Measurements from ENCODE around the gene ZDHHC4. TPM values are rescaled to one million over a fixed set of nuclear protein-coding genes. Genes with fewer than 3 reads are reported as not detected.

Gene ZDHHC4
- total and polyA plus RNA-seq, 2 of the 8 experiments (the other 6 are each of a cell fraction or from before 2014, with no cell fraction given), result 50.2 to 171 TPM

DNA sequence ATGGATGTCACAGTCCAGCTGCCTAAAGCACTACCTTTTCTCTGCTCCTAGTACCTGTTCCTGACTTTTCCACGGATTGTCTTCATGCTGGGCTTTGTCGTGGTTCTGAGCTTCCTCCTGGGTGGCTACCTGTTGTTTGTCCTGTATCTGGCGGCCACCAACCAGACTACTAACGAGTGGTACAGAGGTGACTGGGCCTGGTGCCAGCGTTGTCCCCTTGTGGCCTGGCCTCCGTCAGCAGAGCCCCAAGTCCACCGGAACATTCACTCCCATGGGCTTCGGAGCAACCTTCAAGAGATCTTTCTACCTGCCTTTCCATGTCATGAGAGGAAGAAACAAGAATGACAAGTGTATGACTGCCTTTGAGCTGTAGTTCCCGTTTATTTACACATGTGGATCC lies 11.3 kb downstream of the ZDHHC4 start:
- Histone ChIP-seq H3K79me2 (ENCODE audit: control insufficient read depth in 1 of 2, insufficient read depth in 2 of 2, low read length in 2 of 2) (no peaks in the 10 kb centered on the region), H3K14ac (ENCODE audit: insufficient read length) (no peak overlapping the region), H4K91ac (replicated peaks; ENCODE audit: insufficient read length, low read length) (no peak overlapping the region), H3K4me3 (ENCODE audit: extremely low read depth in 1 of 4, insufficient read depth in 2 of 4, low read depth in 3 of 4, low read length in 4 of 4) (no peak overlapping the region), H4K8ac (ENCODE audit: extremely low read depth, insufficient read depth, low read length) (no peak overlapping the region), H3K79me1 (ENCODE audit: low read depth, low read length) (no peaks in the 10 kb centered on the region; the same call in 1 of the 2 replicates), H3K36me3 (ENCODE audit: control insufficient read depth in 2 of 4, insufficient read depth in 4 of 4, low read length in 3 of 4) (peaks cover 5 to 38% (median 14%) of the 10 kb centered on the region in 4 experiments; a peak in 7 of 8 replicates), H2AK5ac (ENCODE audit: low read depth, low read length) (no peak overlapping the region), H3K23me2 (ENCODE audit: low read depth, low read length) (no peaks in the 10 kb centered on the region; the same call in 1 of the 2 replicates), H3K4me2 (ENCODE audit: insufficient read depth in 1 of 2, low read depth in 2 of 2, low read length in 2 of 2) (no peak overlapping the region), H3K9me3 (ENCODE audit: insufficient read depth in 2 of 2, low read depth in 1 of 2, low read length in 1 of 2) (no peaks in the 10 kb centered on the region), H3K27me3 (replicated peaks in 1 of 4; ENCODE audit: control insufficient read depth in 3 of 4, extremely low read depth in 1 of 4, insufficient read depth in 3 of 4, low read length in 3 of 4) (no peaks in the 10 kb centered on the region), H3K9ac (replicated peaks in 1 of 4; ENCODE audit: extremely low read depth in 1 of 4, low read depth in 3 of 4, low read length in 3 of 4) (no peak overlapping the region), H3K18ac (ENCODE audit: extremely low read depth, low read length) (no peak overlapping the region), H2BK5ac (ENCODE audit: low read depth, low read length) (no peak overlapping the region), H3K4me1 (replicated peaks in 1 of 4; ENCODE audit: control insufficient read depth in 3 of 4, insufficient read depth in 4 of 4, low read length in 3 of 4) (peaks cover 0 to 3% (median 0%) of the 10 kb centered on the region in 4 experiments; a peak in 1 of 7 replicates), H2BK120ac (replicated peaks; ENCODE audit: low read depth, low read length) (no peak overlapping the region), H2BK12ac (ENCODE audit: low read depth, low read length) (no peak overlapping the region), H3K4ac (replicated peaks; ENCODE audit: insufficient read length, low read depth, low read length) (no peak overlapping the region), H3K56ac (replicated peaks; ENCODE audit: insufficient read length, low read depth, low read length) (no peak overlapping the region), H4K5ac (ENCODE audit: insufficient read length, low read depth, low read length) (no peak overlapping the region), H3K23ac (ENCODE audit: insufficient read length) (no peak overlapping the region), H2BK15ac (ENCODE audit: low read length) (no peak overlapping the region), H2BK20ac (ENCODE audit: low read length) (no peak overlapping the region), H2AFZ (ENCODE audit: low read length) (no peak overlapping the region), H4K20me1 (replicated peaks in 1 of 2; ENCODE audit: control insufficient read depth in 1 of 2, insufficient read depth in 2 of 2, low read length in 2 of 2) (peaks cover 0 to 3% of the 10 kb centered on the region in 2 experiments), H3K27ac (ENCODE audit: low read depth, low read length) (no peak overlapping the region)
- ChIA-PET POLR2A (ENCODE audit: partially characterized antibody) (interaction anchor here (4.5 kb wide), 1 partner anchor 11 kb away, joined by 25 read pairs; the partner anchor contains the start of gene ZDHHC4), CTCF (ENCODE audit: partially characterized antibody) (interaction anchor here (1.7 to 4.3 kb wide), 2 partner anchors 10 to 29 kb away, joined by 6 to 14 read pairs; no protein-coding TSS in a partner anchor)
- DNase-seq (ENCODE audit: low read depth in 1 of 2, low spot score in 2 of 2) (no peak), FAIRE-seq (no peak)
- WGBS, 2 experiments (ENCODE audit: extremely low coverage in 1 of 2, insufficient coverage in 1 of 2, insufficient read length in 1 of 2, insufficient replicate concordance in 2 of 2, low coverage in 1 of 2, low lambda C conversion rate in 2 of 2, missing lambda C conversion rate in 1 of 2), result 94% methylated on average over 9 of the region's 9 CpGs; no CpG with 5 or more reads in 1 of the 2 experiments

All from H1 (cell line).